Measurements from ENCODE around the gene SLC30A2. TPM values are rescaled to one million over a fixed set of nuclear protein-coding genes. Genes with fewer than 3 reads are reported as not detected.
A peak's percentile ranks its signal among the peaks of the same experiment; 100 is the strongest.

Gene SLC30A2
- total and polyA plus RNA-seq, 9 of the 15 experiments (the other 6 are each of a cell fraction or from before 2014, with no cell fraction given) = 0.01 to 0.18 (median 0.06) TPM; not detected in 3

- TF ChIP-seq YY1 (IDR thresholded peaks at IDR 0.05; ENCODE audit: borderline replicate concordance in 1 of 3, control insufficient read depth in 1 of 3, extremely low read depth in 1 of 3, insufficient read depth in 3 of 3, insufficient read length in 1 of 3, insufficient replicate concordance in 2 of 3, low read depth in 1 of 3, low read length in 2 of 3) (peak in 1 of 3 experiments; percentile 5), DMBX1 (CRISPR knock-in tag; IDR thresholded peaks at IDR 0.05; ENCODE audit: borderline replicate concordance) (0 out of 2 replicates have a peak, but pooled peaks have one; percentile 26), FOXO4 (CRISPR knock-in tag; IDR thresholded peaks at IDR 0.05) (no peak), MYC (IDR thresholded peaks at IDR 0.05; ENCODE audit: low read depth, low read length) (no peak), MYC (CRISPR knock-in tag; IDR thresholded peaks at IDR 0.05; ENCODE audit: borderline replicate concordance, low read depth) (0 out of 2 replicates have a peak, but pooled peaks have one; percentile 35), CREB3L1 (IDR thresholded peaks at IDR 0.05; ENCODE audit: borderline replicate concordance, low read depth) (peak; percentile 12; the same call in 1 of the 2 replicates), ZBTB43 (CRISPR knock-in tag; IDR thresholded peaks at IDR 0.05) (0 out of 2 replicates have a peak, but pooled peaks have one; percentile 15), KHSRP (IDR thresholded peaks at IDR 0.05) (no peak), ZNF12 (CRISPR knock-in tag; IDR thresholded peaks at IDR 0.05) (no peak), ZNF133 (CRISPR knock-in tag; IDR thresholded peaks at IDR 0.05) (no peak), LCOR (CRISPR knock-in tag; IDR thresholded peaks at IDR 0.05) (0 out of 2 replicates have a peak, but pooled peaks have one; percentile 1)
- TF ChIP-seq, protein P1, sequence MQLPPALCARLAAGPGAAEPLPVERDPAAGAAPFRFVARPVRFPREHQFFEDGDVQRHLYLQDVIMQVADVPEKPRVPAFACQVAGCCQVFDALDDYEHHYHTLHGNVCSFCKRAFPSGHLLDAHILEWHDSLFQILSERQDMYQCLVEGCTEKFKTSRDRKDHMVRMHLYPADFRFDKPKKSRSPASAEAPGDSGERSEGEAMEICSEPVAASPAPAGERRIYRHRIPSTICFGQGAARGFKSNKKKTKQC (CRISPR knock-in tag; IDR thresholded peaks at IDR 0.05) = 0 out of 2 replicates have a peak, but pooled peaks have one; percentile 20
- TF ChIP-seq, protein P2, sequence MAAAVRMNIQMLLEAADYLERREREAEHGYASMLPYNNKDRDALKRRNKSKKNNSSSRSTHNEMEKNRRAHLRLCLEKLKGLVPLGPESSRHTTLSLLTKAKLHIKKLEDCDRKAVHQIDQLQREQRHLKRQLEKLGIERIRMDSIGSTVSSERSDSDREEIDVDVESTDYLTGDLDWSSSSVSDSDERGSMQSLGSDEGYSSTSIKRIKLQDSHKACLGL (CRISPR knock-in tag; IDR thresholded peaks at IDR 0.05; ENCODE audit: borderline replicate concordance, poor library complexity, severe bottlenecking) = peak; percentile 2
- TF ChIP-seq, protein P3, sequence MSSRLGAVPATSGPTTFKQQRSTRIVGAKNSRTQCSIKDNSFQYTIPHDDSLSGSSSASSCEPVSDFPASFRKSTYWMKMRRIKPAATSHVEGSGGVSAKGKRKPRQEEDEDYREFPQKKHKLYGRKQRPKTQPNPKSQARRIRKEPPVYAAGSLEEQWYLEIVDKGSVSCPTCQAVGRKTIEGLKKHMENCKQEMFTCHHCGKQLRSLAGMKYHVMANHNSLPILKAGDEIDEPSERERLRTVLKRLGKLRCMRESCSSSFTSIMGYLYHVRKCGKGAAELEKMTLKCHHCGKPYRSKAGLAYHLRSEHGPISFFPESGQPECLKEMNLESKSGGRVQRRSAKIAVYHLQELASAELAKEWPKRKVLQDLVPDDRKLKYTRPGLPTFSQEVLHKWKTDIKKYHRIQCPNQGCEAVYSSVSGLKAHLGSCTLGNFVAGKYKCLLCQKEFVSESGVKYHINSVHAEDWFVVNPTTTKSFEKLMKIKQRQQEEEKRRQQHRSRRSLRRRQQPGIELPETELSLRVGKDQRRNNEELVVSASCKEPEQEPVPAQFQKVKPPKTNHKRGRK (tag; IDR thresholded peaks at IDR 0.05) = no peak
- TF ChIP-seq, protein P4, sequence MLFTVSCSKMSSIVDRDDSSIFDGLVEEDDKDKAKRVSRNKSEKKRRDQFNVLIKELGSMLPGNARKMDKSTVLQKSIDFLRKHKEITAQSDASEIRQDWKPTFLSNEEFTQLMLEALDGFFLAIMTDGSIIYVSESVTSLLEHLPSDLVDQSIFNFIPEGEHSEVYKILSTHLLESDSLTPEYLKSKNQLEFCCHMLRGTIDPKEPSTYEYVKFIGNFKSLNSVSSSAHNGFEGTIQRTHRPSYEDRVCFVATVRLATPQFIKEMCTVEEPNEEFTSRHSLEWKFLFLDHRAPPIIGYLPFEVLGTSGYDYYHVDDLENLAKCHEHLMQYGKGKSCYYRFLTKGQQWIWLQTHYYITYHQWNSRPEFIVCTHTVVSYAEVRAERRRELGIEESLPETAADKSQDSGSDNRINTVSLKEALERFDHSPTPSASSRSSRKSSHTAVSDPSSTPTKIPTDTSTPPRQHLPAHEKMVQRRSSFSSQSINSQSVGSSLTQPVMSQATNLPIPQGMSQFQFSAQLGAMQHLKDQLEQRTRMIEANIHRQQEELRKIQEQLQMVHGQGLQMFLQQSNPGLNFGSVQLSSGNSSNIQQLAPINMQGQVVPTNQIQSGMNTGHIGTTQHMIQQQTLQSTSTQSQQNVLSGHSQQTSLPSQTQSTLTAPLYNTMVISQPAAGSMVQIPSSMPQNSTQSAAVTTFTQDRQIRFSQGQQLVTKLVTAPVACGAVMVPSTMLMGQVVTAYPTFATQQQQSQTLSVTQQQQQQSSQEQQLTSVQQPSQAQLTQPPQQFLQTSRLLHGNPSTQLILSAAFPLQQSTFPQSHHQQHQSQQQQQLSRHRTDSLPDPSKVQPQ (CRISPR knock-in tag; IDR thresholded peaks at IDR 0.05; ENCODE audit: borderline replicate concordance) = no peak
These were observed 11.3 kb downstream of the SLC30A2 start (continued) for GRCh38 chr1:26034504-26035202.
